ENCODE results near the gene TNNT1.

The TNNT1 gene

DNA sequence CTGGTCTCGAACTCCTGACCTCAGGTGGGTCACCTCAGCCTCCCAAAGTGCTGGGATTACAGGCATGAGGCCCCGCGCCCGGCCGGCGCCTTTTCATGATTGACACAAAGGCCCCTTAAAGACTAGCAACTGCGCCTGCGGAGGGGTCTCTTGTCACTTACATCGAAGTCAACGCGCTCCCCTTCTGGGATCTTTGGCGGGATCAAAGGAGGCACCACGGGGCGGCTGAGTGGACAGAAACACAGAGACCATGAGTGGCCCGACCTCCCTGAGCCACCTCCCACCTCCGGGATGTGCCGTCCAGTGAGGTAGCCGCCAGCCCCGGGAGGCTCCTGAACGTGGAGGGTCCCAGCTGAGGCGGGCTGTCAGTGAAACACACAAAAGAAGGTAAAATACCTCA is 7.3 kb downstream of the TNNT1 start:
- DNase-seq (ENCODE audit: low spot score) = no peak
- in situ Hi-C loops (cut with MboI; ENCODE audit: low sequenced_read_pairs, unreplicated experiment) = no loop called here
- TF ChIP-seq, protein P1, sequence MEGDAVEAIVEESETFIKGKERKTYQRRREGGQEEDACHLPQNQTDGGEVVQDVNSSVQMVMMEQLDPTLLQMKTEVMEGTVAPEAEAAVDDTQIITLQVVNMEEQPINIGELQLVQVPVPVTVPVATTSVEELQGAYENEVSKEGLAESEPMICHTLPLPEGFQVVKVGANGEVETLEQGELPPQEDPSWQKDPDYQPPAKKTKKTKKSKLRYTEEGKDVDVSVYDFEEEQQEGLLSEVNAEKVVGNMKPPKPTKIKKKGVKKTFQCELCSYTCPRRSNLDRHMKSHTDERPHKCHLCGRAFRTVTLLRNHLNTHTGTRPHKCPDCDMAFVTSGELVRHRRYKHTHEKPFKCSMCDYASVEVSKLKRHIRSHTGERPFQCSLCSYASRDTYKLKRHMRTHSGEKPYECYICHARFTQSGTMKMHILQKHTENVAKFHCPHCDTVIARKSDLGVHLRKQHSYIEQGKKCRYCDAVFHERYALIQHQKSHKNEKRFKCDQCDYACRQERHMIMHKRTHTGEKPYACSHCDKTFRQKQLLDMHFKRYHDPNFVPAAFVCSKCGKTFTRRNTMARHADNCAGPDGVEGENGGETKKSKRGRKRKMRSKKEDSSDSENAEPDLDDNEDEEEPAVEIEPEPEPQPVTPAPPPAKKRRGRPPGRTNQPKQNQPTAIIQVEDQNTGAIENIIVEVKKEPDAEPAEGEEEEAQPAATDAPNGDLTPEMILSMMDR (IDR thresholded peaks at IDR 0.05; ENCODE audit: borderline replicate concordance, control extremely low read depth, extremely low read depth, insufficient read depth, missing control alignments) = no peak

DNA sequence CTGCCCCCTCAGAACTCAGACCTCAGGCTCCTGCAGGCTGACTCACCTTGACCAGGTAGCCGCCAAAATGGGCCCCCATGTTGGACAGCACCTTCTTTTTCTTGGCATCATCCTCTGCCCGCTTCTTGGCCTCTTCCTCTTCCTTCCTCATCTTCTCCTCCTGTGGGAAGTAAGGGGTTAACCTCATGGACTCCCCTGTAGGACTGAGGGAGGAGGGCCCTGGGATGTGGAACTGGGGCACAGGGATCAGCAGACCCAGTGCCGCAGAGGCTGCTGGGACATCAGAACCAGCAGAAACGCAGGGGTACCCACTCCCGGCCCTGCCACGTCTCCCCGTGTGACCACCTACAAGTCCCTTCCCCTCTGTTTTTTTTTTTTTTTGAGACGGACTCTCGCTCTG is 11.1 kb downstream of the TNNT1 start:
- in situ Hi-C loops (cut with MboI; ENCODE audit: low sequenced_read_pairs, unreplicated experiment) = no loop called here
- TF ChIP-seq, protein P1 (IDR thresholded peaks at IDR 0.05; ENCODE audit: borderline replicate concordance, control extremely low read depth, extremely low read depth, insufficient read depth, missing control alignments) = no peak
- DNase-seq (ENCODE audit: low spot score) = no peak

DNA sequence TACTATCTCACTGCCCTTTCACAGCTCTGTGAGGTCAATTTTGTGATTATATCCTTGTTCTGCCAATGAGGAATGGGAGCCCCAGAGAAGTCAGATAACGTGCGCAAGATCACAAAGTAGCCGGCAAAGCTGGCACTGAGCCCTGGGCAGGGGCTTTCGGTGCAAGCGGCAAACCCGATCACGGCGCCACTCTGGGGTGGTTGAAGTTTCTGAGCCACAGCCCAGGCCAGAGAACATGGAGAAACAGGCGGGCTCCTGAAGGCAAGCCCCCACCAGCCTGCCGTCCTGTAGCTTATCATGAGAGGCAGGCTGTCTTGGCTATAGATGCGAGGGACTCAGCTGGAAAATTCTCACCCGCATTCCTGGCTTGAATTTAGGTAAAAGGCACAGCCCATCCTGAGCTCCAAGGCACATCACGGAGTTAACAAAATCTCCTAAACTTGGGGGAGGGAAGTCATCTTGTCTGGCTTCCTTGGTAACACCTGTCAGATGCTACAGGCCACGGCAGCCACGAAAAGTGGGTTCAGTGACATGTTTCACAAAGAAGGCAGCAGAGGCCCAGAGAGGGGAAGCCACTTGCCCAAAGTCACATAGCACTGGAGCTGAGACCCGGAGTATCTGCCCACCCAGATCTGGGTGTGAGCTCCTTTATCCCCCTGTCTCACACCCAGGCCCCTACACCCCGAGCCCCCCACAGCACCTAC is 12.5 kb downstream of the TNNT1 start:
- TF ChIP-seq, protein P1 (IDR thresholded peaks at IDR 0.05; ENCODE audit: borderline replicate concordance, control extremely low read depth, extremely low read depth, insufficient read depth, missing control alignments) = no peak
- in situ Hi-C loops (cut with MboI; ENCODE audit: low sequenced_read_pairs, unreplicated experiment) = no loop called here
- no peak for DNase-seq (ENCODE audit: low spot score)

DNA sequence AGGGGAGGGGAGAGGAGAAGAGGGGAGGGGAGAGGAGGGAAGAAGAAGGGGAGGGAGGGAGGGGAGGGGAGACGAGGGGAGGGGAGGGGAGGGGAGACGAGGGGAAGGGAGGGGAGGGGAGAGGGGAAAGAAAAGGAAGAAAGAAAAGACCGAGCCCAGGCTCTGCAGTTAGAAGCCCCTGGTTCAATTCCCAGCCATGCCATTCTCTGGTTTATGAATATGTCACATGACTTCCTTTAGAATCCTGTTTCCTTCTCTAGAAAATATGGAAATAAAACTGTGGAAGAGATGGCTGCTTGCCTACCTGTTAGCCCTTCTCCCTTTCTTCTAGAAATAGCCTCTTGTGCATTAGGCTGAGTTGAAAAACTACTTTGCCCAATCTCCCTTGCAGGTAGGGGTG is 14.3 kb downstream of the TNNT1 start:
- in situ Hi-C loops (cut with MboI; ENCODE audit: low sequenced_read_pairs, unreplicated experiment) = no loop called here
- TF ChIP-seq, protein P1 (IDR thresholded peaks at IDR 0.05; ENCODE audit: borderline replicate concordance, control extremely low read depth, extremely low read depth, insufficient read depth, missing control alignments) = no peak

GRCh38 chr19:55133639-55134444 is 15.2 kb downstream of the TNNT1 start:
- in situ Hi-C loops (cut with MboI; ENCODE audit: low sequenced_read_pairs, unreplicated experiment) = no loop called here
- peak; percentile 65 for DNase-seq (ENCODE audit: low spot score)
- TF ChIP-seq, protein P1 (IDR thresholded peaks at IDR 0.05; ENCODE audit: borderline replicate concordance, control extremely low read depth, extremely low read depth, insufficient read depth, missing control alignments) = no peak

More for the DNA sequence above, 14.3 kb downstream of the TNNT1 start:
- no peak for DNase-seq (ENCODE audit: low spot score)

GRCh38 chr19:55132453-55133129 is 16.4 kb downstream of the TNNT1 start:
- in situ Hi-C loops (cut with MboI; ENCODE audit: low sequenced_read_pairs, unreplicated experiment) = no loop called here
- TF ChIP-seq, protein P1 (IDR thresholded peaks at IDR 0.05; ENCODE audit: borderline replicate concordance, control extremely low read depth, extremely low read depth, insufficient read depth, missing control alignments) = no peak
- no peak for DNase-seq (ENCODE audit: low spot score)
